Stimulated activated CD4-positive, alpha-beta T cell treated with anti-CD3 and anti-CD28 coated beads, Interleukin-4, amount 100 ng/mL, for 24 hours (primary cell): ENCODE results near the gene MMP17.

Experiments
- DNase-seq: peaks from one replicate; pipeline ENCODE4 v3.0.0-alpha.2; 2020

MMP17 gene

GRCh38 chr12:131850856-131851559 lies 22.8 kb downstream of the MMP17 start:
- DNase-seq = no peak

- DNase-seq = no peak
Measured at GRCh38 chr12:131851741-131852550, 23.8 kb downstream of the MMP17 start.

GRCh38 chr12:131852551-131853299 lies 24.5 kb downstream of the MMP17 start:
- DNase-seq = no peak

- DNase-seq = no peak
Measured at GRCh38 chr12:131853832-131854797, 25.9 kb downstream of the MMP17 start.

- DNase-seq = no peak
Measured at GRCh38 chr12:131854861-131855476, 26.8 kb downstream of the MMP17 start.

- no peak for DNase-seq
Measured at GRCh38 chr12:131855521-131856142, 27.4 kb downstream of the MMP17 start.

GRCh38 chr12:131856366-131857097 lies 28.3 kb downstream of the MMP17 start:
- no peak for DNase-seq

- DNase-seq = no peak
Measured at GRCh38 chr12:131857908-131858850, 30.0 kb downstream of the MMP17 start.

- no peak for DNase-seq
Measured at GRCh38 chr12:131860472-131861260, 32.5 kb downstream of the MMP17 start.

- no peak for DNase-seq
Measured at GRCh38 chr12:131861261-131862083, 33.3 kb downstream of the MMP17 start.

- DNase-seq = no peak
Measured at GRCh38 chr12:131862084-131862441, 33.9 kb downstream of the MMP17 start.

- no peak for DNase-seq
Measured at GRCh38 chr12:131862600-131862993, 34.4 kb downstream of the MMP17 start.

GRCh38 chr12:131862994-131863710 lies 35.0 kb downstream of the MMP17 start:
- no peak for DNase-seq

GRCh38 chr12:131863711-131864396 lies 35.7 kb downstream of the MMP17 start:
- DNase-seq = no peak

- DNase-seq = no peak
Measured at GRCh38 chr12:131864469-131864868, 36.3 kb downstream of the MMP17 start.

- DNase-seq = no peak
Measured at GRCh38 chr12:131865180-131865875, 37.1 kb downstream of the MMP17 start.
